GM18520 (cell line): ENCODE measurements around the gene CD163.
"Not testable (repeated sequence)": the region's sequence is repeated elsewhere in the genome, so short reads cannot be mapped to it uniquely, and the experiment has no call there.

ENCODE experiments used
- ATAC-seq: cut with Tn5 transposase; IDR thresholded peaks from one replicate; pipeline ENCODE4 v1.9.1; 2021; ENCODE audit not compliant: unreplicated experiment

Gene CD163

GRCh38 chr12:7451756-7452155, 51.8 kb downstream of the CD163 start:
- ATAC-seq, result no peak

- no peak for ATAC-seq
These were observed 52.9 kb downstream of the CD163 start for GRCh38 chr12:7450667-7451066.

GRCh38 chr12:7448099-7448498, 55.5 kb downstream of the CD163 start:
- ATAC-seq, result no peak

- ATAC-seq, result no peak
These were observed 59.0 kb downstream of the CD163 start for GRCh38 chr12:7444537-7444936.

- ATAC-seq, result no peak
These were observed 59.5 kb downstream of the CD163 start, which contains the start of gene CD163L1 for GRCh38 chr12:7444076-7444475. Gene CD163L1 (minus strand): TSS chr12:7444153. CDS start chr12:7444127, 26 bp downstream.

- ATAC-seq, result no peak
These were observed 62.4 kb downstream of the CD163 start for GRCh38 chr12:7441216-7441615.

GRCh38 chr12:7439579-7440505, 63.7 kb downstream of the CD163 start:
- ATAC-seq, result no peak

- not testable (repeated sequence) for ATAC-seq
These were observed 65.1 kb downstream of the CD163 start for GRCh38 chr12:7438291-7438995.

GRCh38 chr12:7437494-7437893, 66.1 kb downstream of the CD163 start:
- not testable (repeated sequence) for ATAC-seq

GRCh38 chr12:7434670-7435069, 68.9 kb downstream of the CD163 start:
- ATAC-seq, result no peak

- ATAC-seq, result no peak
These were observed 70.2 kb downstream of the CD163 start for GRCh38 chr12:7433276-7433822.

GRCh38 chr12:7431993-7432685, 71.4 kb downstream of the CD163 start:
- no peak for ATAC-seq
